ENCODE results near the gene GUF1. TPM values are rescaled to one million over a fixed set of nuclear protein-coding genes. Genes with fewer than 3 reads are reported as not detected.

The GUF1 gene
- total RNA-seq, 4 donors from 2014 or later, result 13.5 to 49.8 (median 20.0) TPM

- H3K4me1 ChIP-seq, result no peaks in the 10 kb centered on the region
- peaks cover 0 to 28% (median 6%) of the 10 kb centered on the region in 4 donors for H3K36me3 ChIP-seq
- H3K4me3 ChIP-seq, result no peak overlapping the region
- intact Hi-C loops (cut with DNase I; ENCODE audit: low total_unique reads) (no loop called here), in situ Hi-C loops (cut with MboI; ENCODE audit: low pct_ligation_motif_present in 1 of 4, low pct_unique_long_range_greater_than_20kb in 1 of 4, low sequenced_read_pairs in 3 of 4) (no loop called here)
- H3K27ac ChIP-seq, result no peak overlapping the region
- no peaks in the 10 kb centered on the region for H3K27me3 ChIP-seq
- no peaks in the 10 kb centered on the region for H3K9me3 ChIP-seq
- TF ChIP-seq POLR2AphosphoS5 (IDR thresholded peaks at IDR 0.05) (no peak), CTCF (IDR thresholded peaks at IDR 0.05) (no peak), EP300 (IDR thresholded peaks at IDR 0.05; ENCODE audit: low read depth) (no peak), POLR2A (IDR thresholded peaks at IDR 0.05) (no peak)
- 84 to 86% methylated on average over 4 of the region's 4 CpGs for WGBS, 2 donors (ENCODE audit: low coverage in 1 of 2)
- no peak for DNase-seq
Observed at GRCh38 chr4:44704673-44705072, 26.5 kb downstream of the GUF1 start.

DNA sequence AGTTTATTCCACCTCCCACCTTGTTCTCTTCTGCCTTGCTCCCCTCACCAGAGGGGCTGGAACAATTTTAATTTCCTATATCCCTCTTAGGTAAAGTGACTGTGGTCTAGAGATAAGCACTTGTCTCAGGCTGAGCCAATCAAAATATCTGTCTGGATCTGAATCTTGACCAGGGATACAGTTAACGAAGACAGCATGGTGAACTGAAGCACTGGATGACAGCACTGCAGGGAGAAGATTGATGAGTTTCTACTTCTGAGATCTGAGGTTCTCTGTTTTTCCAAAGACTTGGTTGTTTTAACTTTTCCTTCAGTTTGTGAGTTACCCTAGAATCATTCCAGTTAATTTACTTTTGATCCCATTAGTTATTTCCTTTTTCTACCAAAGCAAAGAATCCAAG, 34.9 kb downstream of the GUF1 start:
- 96 to 100% methylated on average over 1 of the region's 1 CpG for WGBS, 2 donors (ENCODE audit: low coverage in 1 of 2)
- no peak for DNase-seq
- Histone ChIP-seq H3K9me3 (no peaks in the 10 kb centered on the region), H3K36me3 (peaks cover 0 to 9% (median 0%) of the 10 kb centered on the region in 4 donors), H3K27me3 (no peaks in the 10 kb centered on the region), H3K4me3 (no peak overlapping the region), H3K4me1 (no peaks in the 10 kb centered on the region), H3K27ac (no peak overlapping the region)
- in situ Hi-C loops (cut with MboI; ENCODE audit: low pct_ligation_motif_present in 1 of 4, low pct_unique_long_range_greater_than_20kb in 1 of 4, low sequenced_read_pairs in 3 of 4) (no loop called here), intact Hi-C loops (cut with DNase I; ENCODE audit: low total_unique reads) (no loop called here)
- TF ChIP-seq POLR2AphosphoS5 (IDR thresholded peaks at IDR 0.05), result no peak
- no peak for TF ChIP-seq CTCF (IDR thresholded peaks at IDR 0.05)
- no peak for TF ChIP-seq POLR2A (IDR thresholded peaks at IDR 0.05)
- TF ChIP-seq EP300 (IDR thresholded peaks at IDR 0.05; ENCODE audit: low read depth), result no peak

- no peak for TF ChIP-seq POLR2A (IDR thresholded peaks at IDR 0.05)
- in situ Hi-C loops (cut with MboI; ENCODE audit: low pct_ligation_motif_present in 1 of 4, low pct_unique_long_range_greater_than_20kb in 1 of 4, low sequenced_read_pairs in 3 of 4), result no loop called here
- Histone ChIP-seq H3K27ac (no peak overlapping the region), H3K4me1 (peaks cover 0 to 3% (median 0%) of the 10 kb centered on the region in 4 donors), H3K4me3 (no peak overlapping the region), H3K9me3 (no peaks in the 10 kb centered on the region), H3K36me3 (peaks cover 0 to 9% (median 0%) of the 10 kb centered on the region in 4 donors), H3K27me3 (no peaks in the 10 kb centered on the region)
- intact Hi-C loops (cut with DNase I; ENCODE audit: low total_unique reads), result no loop called here
- WGBS, 2 donors (ENCODE audit: low coverage in 1 of 2), result 57 to 69% methylated on average over 4 to 5 of the region's 5 CpGs
- no peak for DNase-seq
Observed at GRCh38 chr4:44716597-44716996, 38.4 kb downstream of the GUF1 start.

- 87 to 100% methylated on average over 4 of the region's 4 CpGs for WGBS, 2 donors (ENCODE audit: low coverage in 1 of 2)
- H3K27ac ChIP-seq, result no peak overlapping the region
- no peaks in the 10 kb centered on the region for H3K36me3 ChIP-seq
- in situ Hi-C loops (cut with MboI; ENCODE audit: low pct_ligation_motif_present in 1 of 4, low pct_unique_long_range_greater_than_20kb in 1 of 4, low sequenced_read_pairs in 3 of 4), result no loop called here
- H3K9me3 ChIP-seq, result no peaks in the 10 kb centered on the region
- TF ChIP-seq EP300 (IDR thresholded peaks at IDR 0.05; ENCODE audit: low read depth), result no peak
- no peak for TF ChIP-seq CTCF (IDR thresholded peaks at IDR 0.05)
- no peak for DNase-seq
- H3K27me3 ChIP-seq, result no peaks in the 10 kb centered on the region
- peaks cover 2 to 12% (median 8%) of the 10 kb centered on the region in 4 donors for H3K4me1 ChIP-seq
- H3K4me3 ChIP-seq, result no peak overlapping the region
- intact Hi-C loops (cut with DNase I; ENCODE audit: low total_unique reads), result loop anchor here (5.0 kb wide), 1 partner anchor 1412 kb away; no protein-coding TSS in a partner anchor
Observed at GRCh38 chr4:44720371-44720770, 42.2 kb downstream of the GUF1 start.

- Histone ChIP-seq H3K4me1 (peaks cover 6 to 18% (median 13%) of the 10 kb centered on the region in 4 donors), H3K27me3 (no peaks in the 10 kb centered on the region), H3K4me3 (no peak overlapping the region), H3K9me3 (no peaks in the 10 kb centered on the region), H3K27ac (no peak overlapping the region), H3K36me3 (no peaks in the 10 kb centered on the region)
- 93 to 100% methylated on average over 3 of the region's 3 CpGs for WGBS, 2 donors (ENCODE audit: low coverage in 1 of 2)
- in situ Hi-C loops (cut with MboI; ENCODE audit: low pct_ligation_motif_present in 1 of 4, low pct_unique_long_range_greater_than_20kb in 1 of 4, low sequenced_read_pairs in 3 of 4) (no loop called here), intact Hi-C loops (cut with DNase I; ENCODE audit: low total_unique reads) (loop anchor here (5.0 kb wide), 1 partner anchor 1410 kb away; no protein-coding TSS in a partner anchor)
- TF ChIP-seq CTCF (IDR thresholded peaks at IDR 0.05) (no peak), POLR2A (IDR thresholded peaks at IDR 0.05) (no peak), EP300 (IDR thresholded peaks at IDR 0.05; ENCODE audit: low read depth) (no peak), POLR2AphosphoS5 (IDR thresholded peaks at IDR 0.05) (no peak)
- DNase-seq, result no peak
Observed at GRCh38 chr4:44722001-44722400, 43.8 kb downstream of the GUF1 start.
